ENCODE measurements around the gene CARNS1.

GRCh38 chr11:67368621-67369020 lies 46.9 kb upstream of the CARNS1 start:
- TF ChIP-seq YY1 (IDR thresholded peaks at IDR 0.05; ENCODE audit: insufficient read depth, insufficient read length) (no peak), ZNF274 (IDR thresholded peaks at IDR 0.05; ENCODE audit: low read depth, low read length) (no peak), SUZ12 (IDR thresholded peaks at IDR 0.05; ENCODE audit: extremely low read depth, insufficient read depth, insufficient read length) (no peak)
